CD4-positive, CD25-positive, alpha-beta regulatory T cell (primary cell): Measurements from ENCODE around the gene MOB3B. TPM values are rescaled to one million over a fixed set of nuclear protein-coding genes. Genes with fewer than 3 reads are reported as not detected.

Experiments
- ATAC-seq, 2 donors: fragments of 150-1000 bp; cut with Tn5 transposase; one replicate each; pipeline ENCODE4 v1.10.0; 2021; ENCODE audit warnings: low read depth in 2 of 2, moderate number of reproducible peaks in 2 of 2, moderate library complexity in 1 of 2
- DNase-seq, 3 donors: peaks; one replicate each; pipeline versions ENCODE4 v3.0.0 to v3.0.0-alpha.2; 2012 to 2022; ENCODE audit warnings: mixed read lengths in 1 of 3
- H3K27ac ChIP-seq: one replicate; pipeline ENCODE4 v1.7.0; 2013; ENCODE audit warnings: mild to moderate bottlenecking, low read length; ENCODE audit not compliant: insufficient read depth, poor library complexity, severe bottlenecking
- H3K27me3 ChIP-seq: one replicate; pipeline ENCODE4 v1.7.0; 2013; ENCODE audit warnings: low read length; ENCODE audit not compliant: control insufficient read depth, insufficient read depth
- H3K36me3 ChIP-seq: one replicate; pipeline ENCODE4 v1.7.0; 2013; ENCODE audit warnings: mild to moderate bottlenecking, low read length, moderate library complexity; ENCODE audit not compliant: control insufficient read depth, insufficient read depth
- H3K4me1 ChIP-seq: 2 replicates; pipeline ENCODE4 v1.7.0; 2013; ENCODE audit warnings: mild to moderate bottlenecking, low read length; ENCODE audit not compliant: insufficient read depth, control insufficient read depth, poor library complexity, severe bottlenecking
- H3K4me3 ChIP-seq: one replicate; pipeline ENCODE4 v1.7.0; 2013; ENCODE audit warnings: low read depth, mild to moderate bottlenecking, low read length, moderate library complexity
- H3K9me3 ChIP-seq, 2 experiments: 1 replicate in 1 of 2; 2 replicates in 1 of 2; pipeline ENCODE4 v1.7.0; 2013; ENCODE audit warnings: low read length in 2 of 2, mild to moderate bottlenecking in 1 of 2, moderate library complexity in 1 of 2; ENCODE audit not compliant: control insufficient read depth in 2 of 2
- H3K27ac Mint-ChIP-seq, 3 donors: one replicate each; pipeline ENCODE4 v1.8.0; 2020 to 2022; ENCODE audit warnings: mild to moderate bottlenecking in 3 of 3, mixed read lengths in 3 of 3, moderate library complexity in 2 of 3
- H3K27me3 Mint-ChIP-seq: one replicate; pipeline ENCODE4 v1.8.0; 2022; ENCODE audit warnings: mild to moderate bottlenecking, mixed read lengths
- H3K36me3 Mint-ChIP-seq: one replicate; pipeline ENCODE4 v1.8.0; 2020; ENCODE audit warnings: mixed read lengths
- H3K4me1 Mint-ChIP-seq, 4 donors: one replicate each; pipeline ENCODE4 v1.8.0; 2020 to 2022; ENCODE audit warnings: mixed read lengths in 4 of 4, mild to moderate bottlenecking in 1 of 4
- H3K4me3 Mint-ChIP-seq, 4 donors: one replicate each; pipeline ENCODE4 v1.8.0; 2020 to 2022; ENCODE audit warnings: mild to moderate bottlenecking in 4 of 4, mixed read lengths in 4 of 4, moderate library complexity in 3 of 4
- H3K9me3 Mint-ChIP-seq, 7 donors: one replicate each; pipeline ENCODE4 v1.8.0; 2020 to 2022; ENCODE audit warnings: mixed read lengths in 7 of 7, mild to moderate bottlenecking in 3 of 7, moderate library complexity in 2 of 7
- polyA plus RNA-seq, 4 donors: library from polyadenylated mRNA; unstranded; fragments of 300-500 nt; fragmentation: Illumina TruSeq; gene quantifications; one replicate each; pipeline ENCODE4 v1.2.3, GENCODE V29; 2021
- total RNA-seq: library from RNA; stranded (reverse); gene quantifications from one replicate; pipeline ENCODE4 v1.2.3, GENCODE V29; 2022

The MOB3B gene
- total and polyA plus RNA-seq, 5 donors from 2014 or later = 0.02 to 0.12 (median 0.11) TPM; not detected in 2

- Mint-ChIP-seq H3K9me3 (no peaks in the 10 kb centered on the region), H3K27me3 (peaks cover 4% of the 10 kb centered on the region), H3K4me1 (peaks cover 0 to 8% (median 4%) of the 10 kb centered on the region in 4 donors), H3K27ac (no peak overlapping the region), H3K4me3 (no peak overlapping the region), H3K36me3 (no peaks in the 10 kb centered on the region)
- Histone ChIP-seq H3K9me3 (no peaks in the 10 kb centered on the region), H3K4me1 (no peaks in the 10 kb centered on the region), H3K4me3 (no peak overlapping the region), H3K36me3 (no peaks in the 10 kb centered on the region), H3K27ac (no peak overlapping the region), H3K27me3 (no peaks in the 10 kb centered on the region)
- ATAC-seq (no peak), DNase-seq (no peak)
Observed at GRCh38 chr9:27350382-27350976, 179.1 kb downstream of the MOB3B start.

GRCh38 chr9:27349698-27350080 is 179.9 kb downstream of the MOB3B start:
- no peaks in the 10 kb centered on the region for H3K27me3 ChIP-seq
- no peaks in the 10 kb centered on the region for H3K36me3 ChIP-seq
- Mint-ChIP-seq H3K4me3 (no peak overlapping the region), H3K27me3 (peaks cover 4% of the 10 kb centered on the region), H3K27ac (no peak overlapping the region), H3K4me1 (peaks cover 0 to 8% (median 4%) of the 10 kb centered on the region in 4 donors), H3K9me3 (no peaks in the 10 kb centered on the region), H3K36me3 (no peaks in the 10 kb centered on the region)
- DNase-seq = no peak
- H3K4me3 ChIP-seq = no peak overlapping the region
- no peak overlapping the region for H3K27ac ChIP-seq
- ATAC-seq = no peak
- no peaks in the 10 kb centered on the region for H3K9me3 ChIP-seq
- H3K4me1 ChIP-seq = no peaks in the 10 kb centered on the region

GRCh38 chr9:27348785-27349697 is 180.6 kb downstream of the MOB3B start:
- Histone ChIP-seq H3K4me3 (no peak overlapping the region), H3K4me1 (no peaks in the 10 kb centered on the region), H3K27ac (no peak overlapping the region), H3K9me3 (no peaks in the 10 kb centered on the region), H3K27me3 (no peaks in the 10 kb centered on the region), H3K36me3 (no peaks in the 10 kb centered on the region)
- no peak for DNase-seq
- Mint-ChIP-seq H3K36me3 (no peaks in the 10 kb centered on the region), H3K27me3 (peaks cover 4% of the 10 kb centered on the region), H3K27ac (no peak overlapping the region), H3K4me3 (no peak overlapping the region), H3K9me3 (no peaks in the 10 kb centered on the region), H3K4me1 (peaks cover 0 to 8% (median 4%) of the 10 kb centered on the region in 4 donors)
- ATAC-seq = no peak

DNA sequence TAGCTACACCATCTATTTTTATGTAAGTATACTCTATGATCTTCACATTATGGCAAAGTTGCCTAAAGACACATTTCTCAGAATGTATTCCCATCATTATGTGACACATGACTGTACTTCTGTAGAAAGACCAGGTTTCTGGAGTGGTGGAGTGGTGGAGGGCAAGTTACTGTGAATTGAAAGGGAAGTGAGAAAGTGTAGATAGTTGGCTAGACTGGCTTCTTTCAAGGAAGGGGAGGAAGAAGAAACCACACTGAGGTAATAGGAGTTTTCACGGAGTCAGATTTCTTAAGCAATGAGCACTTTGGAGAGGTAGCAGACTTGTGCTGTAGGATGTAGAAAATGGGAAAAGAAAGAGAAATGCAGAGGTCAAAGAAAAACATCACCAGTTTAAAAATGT is 181.7 kb downstream of the MOB3B start:
- no peak for DNase-seq
- peaks cover 4% of the 10 kb centered on the region for H3K27me3 Mint-ChIP-seq
- H3K4me1 Mint-ChIP-seq = peaks cover 0 to 8% (median 4%) of the 10 kb centered on the region in 4 donors
- no peak overlapping the region for H3K27ac ChIP-seq
- no peak overlapping the region for H3K4me3 ChIP-seq
- no peak for ATAC-seq
- no peaks in the 10 kb centered on the region for H3K9me3 ChIP-seq
- no peaks in the 10 kb centered on the region for H3K36me3 ChIP-seq
- no peaks in the 10 kb centered on the region for H3K27me3 ChIP-seq
- no peaks in the 10 kb centered on the region for H3K36me3 Mint-ChIP-seq
- no peak overlapping the region for H3K27ac Mint-ChIP-seq
- no peaks in the 10 kb centered on the region for H3K9me3 Mint-ChIP-seq
- no peak overlapping the region for H3K4me3 Mint-ChIP-seq
- H3K4me1 ChIP-seq = no peaks in the 10 kb centered on the region

DNA sequence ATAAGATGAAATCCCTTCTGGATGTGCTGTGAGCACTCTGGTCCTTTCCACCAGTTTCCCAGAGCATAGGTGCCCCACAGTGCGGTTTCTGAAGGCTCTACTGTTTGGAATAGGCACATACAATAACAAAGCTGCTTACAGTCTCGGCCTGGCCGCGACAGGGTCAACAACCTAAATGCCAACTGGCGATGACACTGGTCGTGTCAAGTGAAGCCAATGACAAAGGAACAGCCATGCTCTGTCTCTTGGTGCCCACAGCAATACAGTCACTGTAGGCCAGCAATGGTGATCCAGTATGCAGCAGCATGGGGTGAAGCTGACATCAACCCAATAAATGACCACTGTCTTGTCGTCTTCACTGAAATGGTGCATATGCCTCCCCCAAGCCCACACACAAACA is 184.8 kb downstream of the MOB3B start:
- H3K9me3 ChIP-seq = no peaks in the 10 kb centered on the region
- Mint-ChIP-seq H3K36me3 (no peaks in the 10 kb centered on the region), H3K9me3 (no peaks in the 10 kb centered on the region), H3K4me3 (no peak overlapping the region), H3K27ac (no peak overlapping the region), H3K27me3 (peaks cover 4% of the 10 kb centered on the region), H3K4me1 (peaks cover 0 to 3% (median 0%) of the 10 kb centered on the region in 4 donors)
- ATAC-seq = no peak
- H3K4me3 ChIP-seq = no peak overlapping the region
- no peaks in the 10 kb centered on the region for H3K36me3 ChIP-seq
- no peaks in the 10 kb centered on the region for H3K27me3 ChIP-seq
- no peaks in the 10 kb centered on the region for H3K4me1 ChIP-seq
- DNase-seq = no peak
- no peak overlapping the region for H3K27ac ChIP-seq

GRCh38 chr9:27341545-27342294 is 187.9 kb downstream of the MOB3B start:
- Mint-ChIP-seq H3K4me1 (no peaks in the 10 kb centered on the region), H3K27me3 (no peaks in the 10 kb centered on the region), H3K27ac (no peak overlapping the region), H3K4me3 (no peak overlapping the region), H3K36me3 (no peaks in the 10 kb centered on the region), H3K9me3 (no peaks in the 10 kb centered on the region)
- ATAC-seq = no peak
- H3K4me3 ChIP-seq = no peak overlapping the region
- H3K27ac ChIP-seq = no peak overlapping the region
- H3K9me3 ChIP-seq = no peaks in the 10 kb centered on the region
- H3K4me1 ChIP-seq = no peaks in the 10 kb centered on the region
- H3K27me3 ChIP-seq = no peaks in the 10 kb centered on the region
- DNase-seq = no peak
- no peaks in the 10 kb centered on the region for H3K36me3 ChIP-seq

GRCh38 chr9:27340961-27341511 is 188.6 kb downstream of the MOB3B start:
- no peaks in the 10 kb centered on the region for H3K9me3 Mint-ChIP-seq

More at GRCh38 chr9:27340961-27341511, 188.6 kb downstream of the MOB3B start:
- no peak overlapping the region for H3K27ac Mint-ChIP-seq
- ATAC-seq (no peak), DNase-seq (no peak)
- no peak overlapping the region for H3K4me3 ChIP-seq
- no peaks in the 10 kb centered on the region for H3K36me3 Mint-ChIP-seq
- no peaks in the 10 kb centered on the region for H3K4me1 ChIP-seq
- no peak overlapping the region for H3K27ac ChIP-seq
- H3K4me3 Mint-ChIP-seq = no peak overlapping the region
- H3K27me3 Mint-ChIP-seq = no peaks in the 10 kb centered on the region
- no peaks in the 10 kb centered on the region for H3K9me3 ChIP-seq
- no peaks in the 10 kb centered on the region for H3K27me3 ChIP-seq
- H3K4me1 Mint-ChIP-seq = no peaks in the 10 kb centered on the region
- no peaks in the 10 kb centered on the region for H3K36me3 ChIP-seq
